Immature natural killer cell (primary cell): Measurements from ENCODE around the gene S100A12. TPM values are rescaled to one million over a fixed set of nuclear protein-coding genes. Genes with fewer than 3 reads are reported as not detected.

ENCODE experiments used
- DNase-seq, 3 donors: peaks; one replicate each; pipeline ENCODE4 v3.0.0; 2022; ENCODE audit warnings: mixed read lengths in 1 of 3
- H3K27ac Mint-ChIP-seq, 6 donors: one replicate each; pipeline ENCODE4 v1.8.0; 2020; ENCODE audit warnings: mixed read lengths in 6 of 6, mild to moderate bottlenecking in 5 of 6, inconsistent platforms in 4 of 6, moderate library complexity in 3 of 6
- H3K27me3 Mint-ChIP-seq, 3 donors: one replicate each; pipeline ENCODE4 v1.8.0; 2020 to 2021; ENCODE audit warnings: low read depth in 3 of 3, mild to moderate bottlenecking in 3 of 3, mixed read lengths in 3 of 3, moderate library complexity in 3 of 3, inconsistent platforms in 1 of 3
- H3K36me3 Mint-ChIP-seq, 3 donors: one replicate each; pipeline ENCODE4 v1.8.0; 2020; ENCODE audit warnings: mixed read lengths in 3 of 3, inconsistent platforms in 2 of 3, mild to moderate bottlenecking in 2 of 3
- H3K4me1 Mint-ChIP-seq, 2 donors: one replicate each; pipeline ENCODE4 v1.8.0; 2020; ENCODE audit warnings: inconsistent platforms in 2 of 2, mild to moderate bottlenecking in 2 of 2, mixed read lengths in 2 of 2, moderate library complexity in 1 of 2
- H3K4me3 Mint-ChIP-seq, 5 donors: one replicate each; pipeline ENCODE4 v1.8.0; 2020; ENCODE audit warnings: mild to moderate bottlenecking in 5 of 5, mixed read lengths in 5 of 5, inconsistent platforms in 3 of 5, moderate library complexity in 3 of 5
- H3K9me3 Mint-ChIP-seq, 6 donors: one replicate each; pipeline ENCODE4 v1.8.0; 2020; ENCODE audit warnings: mild to moderate bottlenecking in 6 of 6, mixed read lengths in 6 of 6, inconsistent platforms in 4 of 6, moderate library complexity in 3 of 6
- polyA plus RNA-seq, 3 donors: library from polyadenylated mRNA; unstranded; fragments of 300-500 nt; fragmentation: Illumina TruSeq; gene quantifications; one replicate each; pipeline ENCODE4 v1.2.3, GENCODE V29; 2021

S100A12 gene
- polyA plus RNA-seq, 3 donors from 2014 or later, result 0.87 to 3.8 (median 2.6) TPM

GRCh38 chr1:153337980-153338853 is 37.2 kb downstream of the S100A12 start:
- Mint-ChIP-seq H3K4me3 (no peak overlapping the region), H3K27ac (no peak overlapping the region), H3K36me3 (no peaks in the 10 kb centered on the region), H3K9me3 (no peaks in the 10 kb centered on the region), H3K27me3 (peaks cover 6 to 13% (median 8%) of the 10 kb centered on the region in 3 donors), H3K4me1 (peaks cover 3 to 6% of the 10 kb centered on the region in 2 donors)
- no peak for DNase-seq

DNA sequence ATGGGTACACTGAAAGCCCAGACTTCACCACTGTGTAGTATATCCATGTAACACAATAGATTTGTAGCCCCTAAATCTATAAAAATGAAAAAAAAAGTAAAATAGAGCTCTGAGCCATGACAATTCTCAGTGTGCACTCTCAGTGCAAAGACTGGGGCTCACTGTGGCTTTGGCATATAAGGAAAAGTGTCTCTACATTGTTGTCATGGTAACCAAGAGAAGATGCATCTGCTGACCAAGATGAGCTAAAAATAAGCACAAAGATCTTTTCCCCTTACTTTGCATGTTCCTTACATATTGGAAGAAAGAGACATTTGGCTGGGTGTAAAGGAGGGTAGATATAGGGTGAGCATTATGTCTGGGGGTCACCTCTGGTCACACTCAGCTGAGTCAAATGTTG is 38.8 kb downstream of the S100A12 start:
- DNase-seq, result no peak
- Mint-ChIP-seq H3K4me3 (no peak overlapping the region), H3K27ac (no peak overlapping the region), H3K27me3 (peaks cover 4 to 16% (median 7%) of the 10 kb centered on the region in 3 donors), H3K9me3 (peaks cover under 1 to 6% (median 3%) of the 10 kb centered on the region in 6 donors), H3K36me3 (no peaks in the 10 kb centered on the region), H3K4me1 (peaks cover 3 to 6% of the 10 kb centered on the region in 2 donors)

DNA sequence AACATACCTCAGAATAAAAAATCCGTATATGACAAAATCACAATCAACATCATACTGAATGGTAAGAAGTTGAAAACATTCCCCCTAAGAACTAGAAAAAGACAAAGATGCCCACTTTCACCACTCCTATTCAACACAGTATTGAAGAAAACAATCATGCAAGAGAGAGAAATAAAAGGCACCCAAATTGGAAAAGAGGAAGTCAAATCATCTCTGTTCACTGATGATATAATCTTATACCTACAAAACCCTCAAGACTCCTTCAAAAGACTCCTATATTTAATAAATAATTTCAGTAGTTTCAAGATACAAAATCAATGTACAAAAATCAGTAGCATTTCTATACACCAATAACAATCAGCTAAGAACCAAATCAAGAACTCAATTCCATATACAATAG is 41.5 kb downstream of the S100A12 start:
- no peaks in the 10 kb centered on the region for H3K36me3 Mint-ChIP-seq
- peaks cover 8 to 17% (median 14%) of the 10 kb centered on the region in 3 donors for H3K27me3 Mint-ChIP-seq
- no peak overlapping the region for H3K4me3 Mint-ChIP-seq
- H3K9me3 Mint-ChIP-seq, result peaks cover 5 to 27% (median 10%) of the 10 kb centered on the region in 6 donors
- H3K27ac Mint-ChIP-seq, result no peak overlapping the region
- no peaks in the 10 kb centered on the region for H3K4me1 Mint-ChIP-seq
- no peak for DNase-seq

- Mint-ChIP-seq H3K9me3 (peaks cover 3 to 40% (median 12%) of the 10 kb centered on the region in 6 donors), H3K4me1 (no peaks in the 10 kb centered on the region), H3K27ac (no peak overlapping the region), H3K27me3 (peaks cover 2 to 5% (median 5%) of the 10 kb centered on the region in 3 donors), H3K4me3 (no peak overlapping the region), H3K36me3 (no peaks in the 10 kb centered on the region)
- no peak for DNase-seq
Measured at GRCh38 chr1:153324912-153325311, 50.5 kb downstream of the S100A12 start.

Other genes starting within 250 kb of the S100A12 start
- not detected for gene SPRR2G, start 224.7 kb downstream of the S100A12 start, polyA plus RNA-seq
- gene LELP1, start 172.2 kb downstream of the S100A12 start, polyA plus RNA-seq, result not detected
- not detected for gene PRR9, start 158.0 kb downstream of the S100A12 start, polyA plus RNA-seq
- not detected for gene LORICRIN, start 115.9 kb downstream of the S100A12 start, polyA plus RNA-seq
- gene PGLYRP3, start 62.7 kb downstream of the S100A12 start, polyA plus RNA-seq, result not detected
- not detected for gene PGLYRP4, start 26.8 kb downstream of the S100A12 start, polyA plus RNA-seq
- 100 to 1,000 TPM in 1 of 3 donors, 10 to 100 TPM in 2; 38.1 to 109 (median 86.0) TPM for gene S100A9, start 17.8 kb downstream of the S100A12 start, polyA plus RNA-seq
- gene S100A8, start 15.5 kb upstream of the S100A12 start, polyA plus RNA-seq, result 10 to 100 TPM; 20.3 to 43.5 (median 40.3) TPM
- not detected for gene S100A7A, start 40.9 kb upstream of the S100A12 start, polyA plus RNA-seq
- gene S100A7, start 85.0 kb upstream of the S100A12 start, polyA plus RNA-seq, result not detected
- gene S100A6, start 160.4 kb upstream of the S100A12 start, polyA plus RNA-seq, result 100 to 1,000 TPM; 472 to 828 (median 543) TPM
- gene S100A5, start 165.3 kb upstream of the S100A12 start, polyA plus RNA-seq, result under 1 TPM in 1 of 3 donors, not detected in 2; 0.68 TPM
- gene S100A4, start 170.2 kb upstream of the S100A12 start, polyA plus RNA-seq, result 1,000 to 10,000 TPM; 1,846 to 2,303 (median 2,006) TPM
- not detected for gene S100A3, start 173.6 kb upstream of the S100A12 start, polyA plus RNA-seq
- under 1 TPM in 1 of 3 donors, not detected in 2; 0.83 TPM for gene S100A2, start 190.2 kb upstream of the S100A12 start, polyA plus RNA-seq
- not detected for gene S100A16, start 237.5 kb upstream of the S100A12 start, polyA plus RNA-seq
- gene S100A14, start 240.7 kb upstream of the S100A12 start, polyA plus RNA-seq, result not detected